HL-60 (cell line): ENCODE data around the gene NDUFB4.

ENCODE experiments used
- DNase-seq, 2 experiments: peaks; one replicate each; pipeline ENCODE4 v3.0.0-alpha.2; 2010 to 2020; ENCODE audit warnings: low read depth in 1 of 2, low spot score in 1 of 2
- H3K27ac ChIP-seq: fragments of 250-450 bp; sonication (Bioruptor Pico); replicated peaks from 2 replicates; pipeline ENCODE4 v1.5.1; 2020; ENCODE audit warnings: mild to moderate bottlenecking, moderate library complexity
- H3K27me3 ChIP-seq: fragments of 250-450 bp; sonication (Bioruptor Pico); 2 replicates; pipeline ENCODE4 v1.5.1; 2021; ENCODE audit warnings: mild to moderate bottlenecking, moderate library complexity; ENCODE audit not compliant: insufficient read depth, poor library complexity, severe bottlenecking
- H3K4me3 ChIP-seq: replicated peaks from 2 replicates; pipeline ENCODE4 v1.5.1; 2011; ENCODE audit warnings: mild to moderate bottlenecking, control low read depth, low read length; ENCODE audit not compliant: insufficient read depth
- CTCF ChIP-seq: IDR thresholded peaks from one replicate; pipeline ENCODE4 v1.5.1; 2011; ENCODE audit warnings: low read length, control low read depth, inconsistent platforms; ENCODE audit not compliant: insufficient read depth
- GABPA ChIP-seq: IDR thresholded peaks from 2 replicates; pipeline ENCODE4 v1.6.1; 2012; ENCODE audit warnings: low read depth
- POLR2AphosphoS5 ChIP-seq: IDR thresholded peaks from 2 replicates; pipeline ENCODE4 v1.6.1; 2012; ENCODE audit warnings: low read depth
- REST ChIP-seq: IDR thresholded peaks from 2 replicates; pipeline ENCODE4 v1.6.1; 2012; ENCODE audit warnings: low read depth; ENCODE audit not compliant: insufficient replicate concordance
- SPI1 ChIP-seq: IDR thresholded peaks from 2 replicates; pipeline ENCODE4 v1.6.1; 2012; ENCODE audit warnings: low read depth, mild to moderate bottlenecking, borderline replicate concordance

NDUFB4 gene

GRCh38 chr3:120567370-120568201 lies 28.6 kb upstream of the NDUFB4 start:
- Histone ChIP-seq H3K27ac (no peak overlapping the region), H3K4me3 (no peak overlapping the region), H3K27me3 (no peaks in the 10 kb centered on the region)
- TF ChIP-seq SPI1 (no peak), POLR2AphosphoS5 (no peak)
- no peak for DNase-seq

- no peak for TF ChIP-seq SPI1
- TF ChIP-seq REST: no peak
- no peak for TF ChIP-seq CTCF
- TF ChIP-seq GABPA: no peak
- TF ChIP-seq POLR2AphosphoS5: no peak
- H3K27ac ChIP-seq: no peak overlapping the region
- H3K27me3 ChIP-seq: no peaks in the 10 kb centered on the region
- H3K4me3 ChIP-seq: no peak overlapping the region
- no peak for DNase-seq
Observed at GRCh38 chr3:120568202-120568531, 28.0 kb upstream of the NDUFB4 start.

- H3K27ac ChIP-seq: no peak overlapping the region
- TF ChIP-seq SPI1: no peak
- TF ChIP-seq CTCF: no peak
- no peak for TF ChIP-seq POLR2AphosphoS5
- no peak for TF ChIP-seq GABPA
- no peak for TF ChIP-seq REST
- DNase-seq: peak in 1 of 2 experiments; percentile 23
- H3K4me3 ChIP-seq: no peak overlapping the region
- no peaks in the 10 kb centered on the region for H3K27me3 ChIP-seq
Observed at GRCh38 chr3:120568598-120568997, 27.5 kb upstream of the NDUFB4 start.

GRCh38 chr3:120569222-120570057 lies 26.7 kb upstream of the NDUFB4 start:
- no peaks in the 10 kb centered on the region for H3K27me3 ChIP-seq
- H3K4me3 ChIP-seq: no peak overlapping the region
- TF ChIP-seq REST: no peak
- no peak for TF ChIP-seq POLR2AphosphoS5
- TF ChIP-seq GABPA: no peak
- TF ChIP-seq CTCF: no peak
- no peak for TF ChIP-seq SPI1
- no peak for DNase-seq
- H3K27ac ChIP-seq: no peak overlapping the region
